SU-DHL-6 (cell line): ENCODE results near the gene USP7.

Source experiments
- CTCF ChIP-seq: fragments of 200-600 bp; sonication (generic); IDR thresholded peaks from one replicate; pipeline ENCODE4 v1.5.1; 2017; ENCODE audit warnings: antibody characterized with exemption, mild to moderate bottlenecking, low read length, moderate library complexity; ENCODE audit not compliant: insufficient read depth, poor library complexity, severe bottlenecking
- EZH2phosphoT487 ChIP-seq: fragments of 200-600 bp; sonication (generic), shearing (Covaris generic); conservative IDR thresholded peaks from 2 replicates; pipeline ENCODE4 v1.6.1; 2018; ENCODE audit warnings: mild to moderate bottlenecking, antibody characterized with exemption, low read length, moderate library complexity, mixed read lengths

DNA sequence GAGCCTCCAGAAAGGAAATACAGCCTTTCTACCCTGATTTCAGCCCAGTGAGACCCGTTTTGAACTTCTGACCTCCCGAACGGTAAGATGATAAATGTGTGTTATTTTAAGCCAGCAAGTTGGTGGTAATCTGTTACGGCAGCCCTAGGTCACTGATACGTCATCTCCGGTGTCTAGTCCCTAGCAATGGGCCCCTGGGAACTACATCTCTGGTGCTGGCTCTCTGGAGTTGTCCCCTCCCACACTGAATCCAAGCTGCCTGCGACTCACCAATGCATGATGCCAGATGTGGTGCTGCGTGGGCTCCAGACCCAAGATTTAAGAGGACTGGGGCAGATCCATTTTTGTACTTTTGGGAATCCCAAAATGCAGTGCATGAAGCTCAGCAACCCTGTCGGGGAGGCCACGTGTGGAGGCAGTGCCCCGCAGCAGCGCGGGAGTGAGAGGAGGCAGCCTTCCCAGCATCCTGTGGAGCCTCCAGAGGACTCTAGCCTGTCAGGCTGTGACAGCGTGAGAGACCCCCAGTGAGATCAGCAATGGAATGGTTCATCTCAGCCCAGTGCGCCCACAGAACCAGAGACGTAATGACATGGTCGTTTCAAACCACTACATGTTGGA is 43.6 kb upstream of the USP7 start:
- TF ChIP-seq CTCF (no peak), EZH2phosphoT487 (no peak)
